Retina (tissue), 1 donor: ENCODE measurements around the gene LRRC75B.
"Not testable (repeated sequence)": the region's sequence is repeated elsewhere in the genome, so short reads cannot be mapped to it uniquely, and the experiment has no call there.

Source experiments
- DNase-seq: peaks from one replicate; pipeline ENCODE4 v3.0.0-alpha.2; 2016

The LRRC75B gene, protein sequence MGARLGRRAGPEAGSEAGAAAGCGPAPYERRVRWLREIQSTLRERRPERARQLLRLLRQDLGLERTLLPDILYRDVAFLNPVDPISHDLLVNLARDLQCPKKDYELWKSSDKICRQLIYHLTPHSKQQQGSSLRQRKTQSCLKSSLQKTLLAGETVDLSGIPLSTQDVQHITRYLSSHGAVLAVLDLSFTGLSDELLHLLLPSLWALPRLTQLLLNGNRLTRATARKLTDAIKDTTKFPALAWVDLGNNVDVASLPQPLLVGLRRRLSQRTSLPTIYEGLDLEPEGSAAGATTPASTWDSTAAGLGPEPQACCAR

DNA sequence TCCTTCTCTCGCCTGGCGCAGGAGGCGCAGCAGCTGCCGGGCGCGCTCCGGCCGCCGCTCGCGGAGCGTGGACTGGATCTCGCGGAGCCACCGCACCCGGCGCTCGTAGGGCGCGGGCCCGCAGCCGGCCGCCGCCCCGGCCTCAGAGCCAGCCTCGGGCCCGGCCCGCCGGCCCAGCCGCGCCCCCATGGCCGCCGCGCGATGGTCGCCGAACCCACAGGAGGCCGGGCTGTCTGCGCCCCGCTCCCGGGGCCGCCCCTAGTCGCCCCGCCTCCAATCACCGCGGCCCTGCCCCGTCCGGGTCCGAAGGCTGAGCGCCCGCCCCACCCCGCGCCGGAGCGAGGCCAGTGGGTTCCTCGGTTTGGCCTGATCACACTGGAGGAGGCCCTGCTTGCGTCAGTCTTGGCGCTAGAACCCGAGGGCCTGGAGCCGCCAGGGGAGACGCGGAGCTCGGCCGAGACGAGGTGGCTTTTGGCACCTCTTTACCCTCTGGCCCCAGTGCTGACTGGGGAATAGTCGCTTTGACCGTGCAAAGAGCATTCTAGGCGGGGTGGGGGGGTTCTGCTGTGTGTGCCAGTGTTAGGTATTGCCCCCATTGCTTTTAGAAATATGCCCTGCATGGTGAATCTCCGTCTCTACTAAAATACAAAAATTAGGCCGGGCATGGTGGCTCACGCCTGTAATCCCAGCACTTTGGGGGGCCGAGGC, at the start of gene LRRC75B:
Gene LRRC75B, minus strand, starts transcription at position 223 of the 708 bp plus-strand sequence. Its CDS starts 34 bp downstream, at position 189.
- DNase-seq = peak; percentile 84

DNA sequence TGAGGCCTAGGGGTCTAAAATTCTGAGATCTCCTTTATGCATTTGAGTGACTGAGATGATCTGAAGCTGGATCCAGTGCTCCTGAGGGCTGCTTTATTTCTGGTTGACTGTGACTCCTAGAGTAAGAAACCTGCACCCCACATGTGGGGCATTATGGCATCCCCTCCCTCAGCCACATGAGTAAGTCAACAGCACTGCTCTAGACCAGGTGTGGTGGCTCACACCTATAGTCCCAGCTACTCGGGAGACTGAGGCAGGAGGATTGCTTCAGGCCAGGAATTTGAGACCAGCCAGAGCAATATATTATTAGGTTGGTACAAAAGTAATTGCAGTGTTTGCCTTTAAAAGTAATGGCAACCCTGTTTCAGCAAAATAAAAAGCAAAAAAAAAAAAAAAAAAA, 49.4 kb upstream of the LRRC75B start:
- not testable (repeated sequence) for DNase-seq

DNA sequence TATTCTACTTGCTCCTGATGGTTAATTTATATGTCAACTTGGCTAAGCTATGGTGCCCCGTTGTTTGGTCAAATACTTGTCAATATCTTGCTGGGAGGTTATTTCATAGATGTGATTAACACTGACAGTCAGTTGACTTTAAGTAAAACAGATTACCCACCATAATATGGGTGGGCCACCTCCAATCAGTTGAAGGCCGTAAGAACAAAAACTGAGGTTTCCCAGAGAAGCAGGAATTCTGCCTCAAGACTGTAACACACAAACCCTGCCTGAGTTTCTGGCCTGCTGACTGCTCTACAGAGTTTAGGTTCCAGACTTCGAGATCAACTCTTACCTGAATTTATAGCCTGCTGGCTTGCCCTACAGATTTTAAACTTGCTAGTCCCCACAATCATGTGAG, 43.6 kb upstream of the LRRC75B start:
- not testable (repeated sequence) for DNase-seq

DNA sequence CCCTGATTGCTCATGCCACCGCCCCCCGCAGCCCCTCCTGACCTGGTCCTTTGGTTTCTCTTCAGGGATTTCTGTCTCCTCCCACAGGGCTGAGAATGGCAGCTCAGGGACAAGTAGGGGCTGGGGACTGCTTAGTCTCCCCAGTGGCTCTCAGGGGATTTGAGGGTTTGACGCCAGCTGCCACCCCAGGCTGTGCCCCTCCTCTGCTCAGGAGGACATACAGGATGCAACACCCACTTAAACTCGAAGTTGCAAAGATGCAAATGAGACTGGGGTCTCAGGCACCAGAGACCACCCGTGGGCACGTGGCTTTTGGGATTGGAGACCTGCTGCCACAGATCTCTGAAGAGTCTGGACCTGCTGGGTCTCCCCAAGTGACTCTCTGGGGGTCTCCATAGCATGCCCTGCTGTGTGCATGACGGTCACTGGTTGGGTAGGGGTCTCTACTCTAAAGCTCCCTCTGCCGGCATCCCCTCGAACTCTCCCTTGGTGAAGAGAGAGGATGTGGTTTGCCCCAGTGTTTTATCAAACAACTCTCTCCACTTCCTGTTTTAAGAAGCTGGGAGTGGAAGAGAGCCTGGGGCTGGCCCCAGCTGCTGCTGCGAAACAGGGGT, 42.0 kb upstream of the LRRC75B start:
- not testable (repeated sequence) for DNase-seq

DNA sequence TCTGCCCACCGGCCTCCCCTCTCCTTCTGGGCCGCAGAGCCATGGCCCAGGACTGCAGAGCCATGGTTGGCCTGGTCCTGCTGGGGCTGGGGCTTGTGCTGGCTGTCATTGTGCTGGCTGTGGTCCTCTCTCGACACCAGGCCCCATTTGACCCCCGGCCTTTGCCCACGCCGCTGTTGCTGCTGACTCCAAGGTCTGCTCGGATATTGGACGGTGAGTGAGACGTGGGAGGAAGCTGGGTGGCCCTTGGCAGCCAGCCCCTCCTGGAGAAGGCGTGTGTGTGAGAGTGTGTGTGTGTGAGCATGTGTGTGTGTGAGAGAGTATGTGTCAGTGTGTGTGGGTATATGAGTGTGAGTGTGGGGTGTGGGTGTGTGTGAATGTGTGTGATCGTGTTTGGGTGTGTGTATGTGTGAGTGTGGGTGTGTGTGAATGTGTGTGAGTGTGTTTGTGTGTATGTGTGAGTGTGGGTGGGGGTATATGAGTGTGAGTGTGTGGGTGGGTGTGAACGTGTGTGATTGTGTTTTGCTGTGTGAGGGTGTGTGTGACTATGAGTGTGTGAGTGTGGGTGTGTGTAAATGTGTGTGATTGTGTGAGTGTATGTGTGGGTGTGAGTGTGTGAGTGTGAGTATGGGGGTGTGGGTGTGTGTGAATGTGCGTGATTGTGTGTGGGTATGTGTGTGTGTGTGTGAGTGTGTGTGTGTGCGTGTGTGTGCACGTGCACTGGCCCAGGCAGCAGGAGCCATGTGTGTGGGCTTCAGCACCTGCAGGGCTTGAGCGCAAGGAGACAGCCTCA, 40.6 kb upstream of the LRRC75B start:
- not testable (repeated sequence) for DNase-seq

DNA sequence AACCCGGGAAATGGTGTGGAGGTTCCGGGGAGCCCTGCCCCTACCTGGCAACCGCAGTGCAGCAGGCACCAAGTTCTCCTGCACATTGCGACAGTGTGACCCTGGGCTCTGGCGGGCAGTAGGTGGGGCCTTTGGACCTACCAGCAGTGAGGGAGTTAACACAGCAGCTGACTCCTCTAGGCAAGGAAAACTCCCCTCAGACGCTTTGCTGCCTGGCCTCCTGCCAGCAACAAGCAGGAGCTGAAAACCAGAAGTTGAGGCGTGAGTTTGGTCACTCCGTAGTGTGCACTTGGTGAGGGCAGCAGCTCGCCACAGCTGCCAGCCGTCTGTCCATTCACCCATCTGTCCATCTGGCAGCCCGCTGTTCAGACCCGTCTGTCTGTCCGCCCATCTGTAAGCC, 39.8 kb upstream of the LRRC75B start:
- DNase-seq = not testable (repeated sequence)

DNA sequence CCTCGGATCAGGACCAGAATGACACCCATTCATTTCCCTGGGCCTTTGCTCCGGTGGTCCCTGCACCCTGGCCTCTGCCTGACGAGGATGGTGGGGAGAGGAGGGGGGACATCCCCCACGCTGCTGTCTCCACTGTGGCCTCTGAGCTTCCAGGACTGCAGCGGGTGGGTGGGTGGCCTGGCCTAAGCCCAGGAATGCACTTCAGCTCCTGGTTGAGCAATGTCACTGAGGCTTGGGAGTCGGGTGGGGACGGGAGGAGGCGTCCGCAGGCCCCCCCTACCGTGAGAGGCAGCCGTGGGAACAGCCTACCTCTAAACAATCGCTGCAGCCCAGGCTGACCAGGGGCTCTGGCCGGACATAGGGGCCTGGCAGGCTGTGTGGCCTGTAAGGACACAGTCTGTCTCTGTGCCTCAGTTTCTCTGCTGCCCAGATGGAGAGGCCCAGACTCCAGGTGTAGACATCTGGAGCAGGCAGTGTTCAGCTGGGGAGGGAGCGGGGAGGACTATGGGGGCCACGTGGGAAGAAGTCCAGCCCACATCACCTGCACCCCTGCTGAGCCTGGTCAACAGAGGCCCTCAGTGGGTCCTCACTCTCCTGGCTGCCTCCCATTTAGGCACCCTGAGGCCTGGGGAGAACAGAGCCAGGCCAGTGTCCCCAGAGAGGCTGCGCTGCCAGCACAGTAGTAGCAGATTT, 38.7 kb upstream of the LRRC75B start:
- not testable (repeated sequence) for DNase-seq

DNA sequence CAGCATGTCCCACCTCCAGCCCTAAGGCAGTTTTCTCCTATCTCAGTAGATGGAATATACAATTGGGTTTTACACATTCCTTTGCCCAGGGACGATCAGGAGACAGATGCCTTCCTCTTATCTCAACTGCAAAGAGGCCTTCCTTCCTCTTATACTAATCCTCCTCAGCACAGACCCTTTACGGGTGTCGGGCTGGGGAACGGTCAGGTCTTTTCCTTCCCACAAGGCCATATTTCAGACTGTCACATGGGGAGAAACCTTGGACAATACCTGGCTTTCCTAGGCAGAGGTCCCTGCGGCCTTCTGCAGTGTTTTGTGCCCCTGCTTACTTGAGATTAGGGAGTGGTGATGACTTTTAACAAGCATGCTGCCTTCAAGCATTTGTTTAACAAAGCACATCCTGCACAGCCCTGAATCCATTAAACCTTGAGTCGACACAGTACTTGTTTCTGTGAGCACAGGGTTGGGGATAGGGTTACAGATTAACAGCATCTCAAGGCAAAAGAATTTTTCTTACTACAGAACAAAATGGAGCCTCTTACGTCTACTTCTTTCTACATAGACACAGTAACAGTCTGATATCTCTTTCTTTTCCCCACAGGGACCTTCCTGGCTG, 38.0 kb upstream of the LRRC75B start:
- not testable (repeated sequence) for DNase-seq

DNA sequence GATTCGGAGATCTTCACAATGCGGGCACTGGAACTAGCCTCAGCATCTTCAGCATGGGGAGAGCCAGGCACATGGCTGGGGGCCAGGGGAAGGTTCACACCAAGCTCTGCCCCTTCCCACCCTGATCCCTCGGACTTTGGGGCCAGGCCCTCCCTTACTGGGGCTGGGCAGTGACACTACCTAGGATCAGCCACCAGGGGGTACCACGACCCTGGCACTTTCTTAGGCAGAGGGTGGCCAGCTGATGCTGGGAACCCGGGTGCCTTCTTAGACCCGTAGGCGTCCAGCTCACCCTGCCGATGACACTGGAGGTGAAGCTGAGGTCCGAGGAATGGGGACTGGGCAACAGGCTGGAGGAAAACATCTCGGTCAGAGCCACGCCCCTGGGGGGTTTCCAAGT, 36.2 kb upstream of the LRRC75B start:
- DNase-seq = not testable (repeated sequence)

DNA sequence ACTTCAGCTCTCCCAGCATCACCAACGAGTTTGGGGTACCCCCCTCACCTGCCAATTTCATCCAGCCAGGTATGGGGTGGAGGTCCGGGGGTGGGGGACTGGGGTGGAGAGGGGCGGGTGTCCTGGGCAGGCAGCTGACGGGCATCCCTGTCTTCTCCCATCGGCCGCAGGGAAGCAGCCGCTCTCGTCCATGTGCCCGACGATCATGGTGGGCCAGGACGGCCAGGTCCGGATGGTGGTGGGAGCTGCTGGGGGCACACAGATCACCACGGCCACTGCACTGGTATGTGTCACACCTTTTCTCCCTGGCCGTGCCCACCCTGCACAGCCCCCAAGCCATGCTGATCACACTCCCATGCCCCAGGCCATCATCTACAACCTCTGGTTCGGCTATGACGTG, 35.0 kb upstream of the LRRC75B start:
- DNase-seq = not testable (repeated sequence)

DNA sequence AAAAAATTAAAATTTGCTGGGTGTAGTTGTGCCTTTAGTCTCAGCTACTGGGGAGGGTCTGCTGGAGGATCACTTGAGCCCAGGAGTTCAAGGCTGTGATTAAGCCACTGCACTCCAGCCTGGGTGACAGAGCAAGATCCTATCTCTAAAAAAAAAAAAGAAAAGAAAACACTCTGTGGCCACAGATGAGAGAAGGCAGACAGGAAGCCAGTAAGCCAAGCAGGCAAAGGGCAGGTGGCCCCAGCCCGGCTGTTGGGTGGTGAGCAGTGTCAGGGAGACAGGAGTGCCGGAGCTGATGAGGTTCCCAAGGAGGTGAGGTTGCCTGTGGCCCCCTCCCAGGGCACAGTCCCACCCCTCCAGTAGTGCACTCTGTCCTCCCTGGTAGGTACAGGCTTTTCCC, 29.7 kb upstream of the LRRC75B start:
- not testable (repeated sequence) for DNase-seq

DNA sequence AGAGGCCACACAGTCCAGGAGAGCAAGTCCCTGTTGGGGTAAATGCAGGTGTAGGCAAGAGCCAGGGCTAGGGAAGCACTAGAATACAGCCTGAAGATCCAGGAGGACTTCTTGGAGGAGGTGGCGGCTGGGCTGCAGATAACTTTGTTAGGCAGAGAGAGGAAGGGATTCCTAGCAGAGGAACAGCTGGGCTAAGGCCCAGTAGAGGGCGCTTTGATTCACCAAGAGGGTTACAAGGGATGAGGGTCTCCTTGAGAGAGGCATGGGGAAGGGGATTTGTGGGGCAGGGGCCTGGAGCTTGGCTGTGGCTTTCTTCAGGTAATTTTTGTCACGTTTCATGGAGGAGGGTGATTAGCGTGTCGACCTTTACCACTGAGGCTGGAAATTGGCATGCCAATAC, 28.4 kb upstream of the LRRC75B start:
- not testable (repeated sequence) for DNase-seq

DNA sequence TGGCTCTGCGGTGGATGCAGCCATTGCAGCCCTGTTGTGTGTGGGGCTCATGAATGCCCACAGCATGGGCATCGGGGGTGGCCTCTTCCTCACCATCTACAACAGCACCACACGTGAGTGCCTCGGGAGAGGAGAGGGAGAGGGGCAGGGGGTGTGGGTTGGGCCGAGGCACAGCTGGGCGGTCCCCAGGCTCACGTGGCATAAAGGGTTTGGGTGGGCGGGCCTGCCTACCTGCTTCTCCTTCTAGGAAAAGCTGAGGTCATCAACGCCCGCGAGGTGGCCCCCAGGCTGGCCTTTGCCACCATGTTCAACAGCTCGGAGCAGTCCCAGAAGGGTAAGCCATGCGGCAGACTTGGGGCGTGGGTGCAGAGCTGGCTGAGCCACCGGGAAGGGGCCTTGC, 21.9 kb upstream of the LRRC75B start:
- not testable (repeated sequence) for DNase-seq

DNA sequence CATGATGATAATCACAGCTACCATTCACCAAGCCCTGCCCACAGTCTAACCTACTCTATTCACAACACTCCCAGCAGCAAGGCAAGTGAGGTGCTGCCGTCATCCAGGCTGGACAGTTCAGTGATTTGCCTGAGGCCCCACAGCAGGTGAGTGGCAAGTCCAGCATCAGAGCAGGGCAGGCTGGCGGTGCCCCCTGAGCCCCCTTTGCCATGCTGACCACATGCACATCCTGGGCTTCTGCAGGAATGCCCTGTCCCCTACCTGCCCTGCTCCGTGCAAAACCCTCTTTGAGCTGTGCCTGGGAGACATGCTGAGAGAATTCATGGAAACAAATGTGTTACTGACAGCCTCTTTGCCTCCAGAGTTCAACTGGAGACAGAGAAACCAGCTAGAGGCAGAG, 17.0 kb upstream of the LRRC75B start:
- not testable (repeated sequence) for DNase-seq

DNA sequence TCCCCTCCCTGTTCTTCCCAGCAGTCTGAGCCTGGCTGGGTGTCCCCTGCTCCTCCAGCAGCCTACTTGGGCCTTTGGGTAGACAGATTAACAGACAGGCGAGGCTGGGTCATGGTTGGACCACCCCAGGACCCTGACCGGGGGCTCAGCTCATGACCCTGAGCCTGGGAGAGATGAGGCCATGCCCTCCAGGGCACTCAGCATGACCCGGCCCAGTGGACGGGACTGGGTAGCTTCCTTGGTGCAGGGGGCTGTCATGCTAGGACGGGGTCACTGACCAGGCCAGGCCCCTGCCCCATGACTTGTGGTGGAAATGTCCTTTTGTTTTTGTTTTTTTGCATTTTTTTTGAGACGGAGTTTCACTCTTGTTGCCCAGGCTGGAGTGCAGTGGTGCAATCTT, 15.5 kb upstream of the LRRC75B start:
- not testable (repeated sequence) for DNase-seq

DNA sequence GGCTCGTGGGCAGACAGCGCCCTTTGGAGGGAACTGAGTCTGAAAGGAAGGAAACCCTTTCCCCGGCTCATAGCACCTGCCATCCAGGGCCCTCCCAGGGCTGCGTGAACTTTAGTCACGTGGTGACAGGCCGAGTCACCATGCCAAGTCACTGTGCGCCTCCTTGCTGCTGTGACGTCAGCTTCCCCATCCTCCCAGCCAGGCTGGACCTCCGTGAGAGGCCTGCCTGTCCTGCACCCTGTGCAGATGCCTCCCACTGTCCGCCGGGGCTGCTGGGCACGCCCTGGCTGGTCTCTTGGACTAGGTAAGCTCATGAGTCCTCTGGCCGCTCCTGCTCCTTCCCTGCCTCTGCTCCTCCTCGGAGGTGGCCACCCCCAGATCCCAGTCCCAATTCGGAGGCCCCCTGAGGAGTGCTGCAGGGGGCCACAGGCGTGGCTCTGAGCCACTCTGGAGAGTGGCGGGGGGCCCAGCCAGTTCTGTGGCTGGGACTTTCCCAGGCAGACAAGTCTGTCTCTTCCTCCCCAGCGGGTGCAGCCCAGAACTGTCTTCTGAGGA, 14.6 kb upstream of the LRRC75B start:
- not testable (repeated sequence) for DNase-seq

DNA sequence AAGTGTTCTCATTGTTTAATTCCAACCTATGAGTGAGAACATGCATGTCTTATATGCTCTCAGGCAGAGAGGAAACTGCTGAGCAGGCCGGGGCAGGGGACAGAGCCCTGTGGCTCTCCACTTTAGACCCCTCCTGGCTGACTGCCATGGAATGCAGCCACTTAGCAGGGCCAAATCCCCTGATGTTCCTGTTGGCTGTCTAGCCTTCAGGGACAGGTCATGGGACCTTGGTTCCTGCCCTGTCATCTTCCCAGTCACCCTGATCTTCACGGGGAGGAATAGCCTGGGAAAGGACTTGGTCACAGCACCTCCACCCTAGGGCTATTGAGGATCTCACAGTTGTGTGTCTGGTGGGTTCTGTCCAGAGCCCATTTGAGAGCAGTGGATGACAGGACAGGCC, 13.5 kb upstream of the LRRC75B start:
- not testable (repeated sequence) for DNase-seq

DNA sequence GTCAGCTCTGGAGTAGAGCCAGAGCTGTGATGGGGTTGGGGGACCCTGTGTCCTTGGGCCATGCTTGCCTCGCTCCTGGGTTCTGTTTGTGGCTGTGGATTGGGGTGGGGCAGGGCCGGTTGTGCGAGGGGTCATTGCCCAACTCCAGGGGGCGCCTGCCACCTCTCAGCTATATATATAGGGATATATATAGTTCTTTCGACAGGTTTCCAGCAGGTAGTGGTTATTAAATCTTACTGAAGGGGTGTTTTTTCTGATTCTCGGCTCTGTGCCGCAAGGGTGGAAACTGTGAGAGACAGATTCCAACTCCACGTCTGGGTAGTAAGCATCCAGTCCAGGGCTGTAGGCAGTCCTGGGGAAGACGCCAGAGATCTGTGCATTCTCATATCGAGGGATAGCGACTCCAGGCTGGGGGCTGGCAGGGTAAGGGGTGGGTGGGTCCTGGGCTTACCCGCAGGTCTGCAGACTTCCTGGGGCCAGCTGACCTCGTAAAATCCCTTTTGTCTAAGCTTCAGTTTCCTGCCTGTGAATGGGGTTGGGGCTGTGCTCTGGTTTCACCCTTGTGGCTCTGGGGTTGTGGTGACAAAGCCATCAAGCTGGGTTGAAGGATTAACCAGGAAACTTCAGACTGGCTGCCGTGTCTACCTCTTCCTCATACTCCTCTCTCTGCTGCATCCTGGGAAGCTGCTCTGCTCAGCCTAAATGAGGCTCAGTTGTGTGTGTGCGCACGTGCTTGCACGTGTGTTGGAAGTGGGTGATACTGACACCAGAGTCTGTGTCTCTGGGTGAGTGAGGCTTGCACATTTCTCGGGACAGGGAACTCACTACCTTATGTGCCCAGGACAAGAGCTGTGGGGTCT, 11.1 kb upstream of the LRRC75B start:
- DNase-seq = not testable (repeated sequence)

DNA sequence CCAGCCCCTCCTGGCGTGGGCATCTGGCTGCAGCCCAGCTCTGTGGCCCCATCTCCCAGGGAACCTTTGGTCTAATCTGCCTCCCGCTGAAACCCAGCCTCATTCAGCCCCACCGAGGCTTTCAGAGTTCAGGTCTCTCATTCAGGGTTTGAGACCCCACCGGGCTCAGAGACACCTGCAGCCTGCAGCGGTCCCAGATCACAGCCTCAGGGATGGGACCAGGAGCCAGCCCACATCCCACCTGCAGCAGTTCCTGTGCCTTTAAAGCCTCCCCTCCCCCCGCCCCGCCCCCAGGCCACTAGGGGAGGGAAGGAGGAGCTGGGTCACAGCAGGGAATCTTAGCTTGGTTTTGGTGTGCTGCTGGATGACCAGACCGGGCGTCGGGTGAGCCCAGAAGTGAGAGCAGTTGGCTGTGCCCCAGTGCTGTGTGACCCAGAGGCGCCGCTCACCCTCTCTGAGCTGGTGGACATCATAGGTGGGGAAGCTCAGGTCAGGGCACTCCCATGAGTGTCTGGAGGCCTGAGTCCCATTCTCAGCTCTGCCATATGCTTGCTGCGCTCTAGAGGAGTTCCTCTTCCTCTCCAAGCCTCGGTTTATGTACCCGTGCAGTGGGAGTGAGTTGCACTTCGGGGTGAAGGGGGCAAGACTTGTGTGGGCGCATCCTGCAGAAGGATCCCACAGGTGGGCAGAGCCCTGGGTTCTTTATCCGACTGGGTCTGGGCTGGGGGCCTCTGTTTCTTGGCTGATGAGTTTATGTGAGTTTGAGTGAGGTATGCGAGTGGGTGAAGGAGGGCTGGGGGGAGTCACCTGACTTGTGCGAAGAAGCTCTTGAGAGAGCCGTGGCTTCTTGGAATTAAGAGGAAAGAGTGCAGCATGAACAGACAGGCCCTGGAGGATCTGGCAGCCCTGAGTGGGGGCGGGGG, 10.2 kb upstream of the LRRC75B start, which contains the start of gene GGT1:
Gene GGT1, plus strand, starts transcription at position 347 of the 923 bp plus-strand sequence. CDS start 7,889 bp downstream, outside the sequence.
- not testable (repeated sequence) for DNase-seq
